Smooth muscle cell (in vitro differentiated cells): ENCODE data around the gene AKAP13. TPM values are rescaled to one million over a fixed set of nuclear protein-coding genes. Genes with fewer than 3 reads are reported as not detected.

Source experiments
- DNase-seq: peaks from one replicate; lab custom pipeline; 2025; ENCODE audit not compliant: unreplicated experiment; lab: John Stamatoyannopoulos, UW
- H2AFZ ChIP-seq: fragments of 200-600 bp; sonication (generic); 2 replicates; pipeline ENCODE4 v1.6.0; 2016; ENCODE audit warnings: antibody characterized with exemption, low read depth, mild to moderate bottlenecking
- H3F3A ChIP-seq: fragments of 200-600 bp; sonication (generic); 2 replicates; pipeline ENCODE4 v1.6.0; 2017; ENCODE audit warnings: antibody characterized with exemption, low read depth
- H3K27ac ChIP-seq: fragments of 200-600 bp; sonication (generic); 2 replicates; pipeline ENCODE4 v1.5.1; 2016; ENCODE audit warnings: low read depth, mild to moderate bottlenecking
- H3K27me3 ChIP-seq: fragments of 200-600 bp; sonication (generic); 2 replicates; pipeline ENCODE4 v1.6.1; 2016; ENCODE audit warnings: low read depth, mild to moderate bottlenecking
- H3K36me3 ChIP-seq: fragments of 200-600 bp; sonication (generic); 2 replicates; pipeline ENCODE4 v1.5.1; 2016; ENCODE audit warnings: low read depth
- H3K4me1 ChIP-seq: fragments of 200-600 bp; sonication (generic); 2 replicates; pipeline ENCODE4 v1.5.1; 2016; ENCODE audit warnings: low read depth
- H3K4me2 ChIP-seq: fragments of 200-600 bp; sonication (generic); 2 replicates; pipeline ENCODE4 v1.6.0; 2016; ENCODE audit warnings: mild to moderate bottlenecking
- H3K4me3 ChIP-seq: fragments of 200-600 bp; sonication (generic); 2 replicates; pipeline ENCODE4 v1.5.1; 2016; ENCODE audit warnings: mild to moderate bottlenecking
- H3K79me2 ChIP-seq: fragments of 200-600 bp; sonication (generic); 2 replicates; pipeline ENCODE4 v1.6.0; 2016; ENCODE audit warnings: low read depth, mild to moderate bottlenecking
- H3K9ac ChIP-seq: fragments of 200-600 bp; sonication (generic); 2 replicates; pipeline ENCODE4 v1.6.0; 2016; ENCODE audit warnings: low read depth
- H3K9me3 ChIP-seq: fragments of 200-600 bp; sonication (generic); replicated peaks from 2 replicates; pipeline ENCODE4 v1.5.1; 2016; ENCODE audit warnings: low read depth
- H4K20me1 ChIP-seq: fragments of 200-600 bp; sonication (generic); 2 replicates; pipeline ENCODE4 v1.6.0; 2016; ENCODE audit warnings: low read depth
- CTCF ChIP-seq: fragments of 200-600 bp; sonication (generic); IDR thresholded peaks from 2 replicates; pipeline ENCODE4 v1.5.1; 2017; ENCODE audit warnings: borderline replicate concordance, mild to moderate bottlenecking, antibody characterized with exemption; ENCODE audit not compliant: insufficient read depth, poor library complexity, severe bottlenecking
- WGBS: methylation state at CpG from one replicate; pipeline ENCODE4 v1.1.7; 2016; ENCODE audit warnings: low lambda C conversion rate; 5-methylcytosine and 5-hydroxymethylcytosine counted together
- polyA plus RNA-seq: library from polyadenylated mRNA; unstranded; fragments of >200 nt; fragmentation: Nextera tagmentation; extraction: Ambion mirVana; gene quantifications from 2 replicates; pipeline ENCODE4 v1.2.1, GENCODE V29; 2016
- total RNA-seq: library from RNA; depleted of rRNA; stranded (reverse); fragments of >200 nt; gene quantifications from 2 replicates; pipeline ENCODE4 v1.2.3, GENCODE V29; 2014

AKAP13 gene
- total and polyA plus RNA-seq, 2 experiments from 2014 or later, result 43.3 to 63.5 TPM

GRCh38 chr15:85707519-85708338 lies 327.3 kb downstream of the AKAP13 start:
- peaks cover 13% of the 10 kb centered on the region for H3K79me2 ChIP-seq
- peaks cover 35% of the 10 kb centered on the region for H3F3A ChIP-seq
- 45% methylated on average over 8 of the region's 8 CpGs for WGBS
- H3K4me2 ChIP-seq, result peak overlapping the region; percentile 74
- peak overlapping the region; percentile 14 for H3K4me3 ChIP-seq
- peak overlapping the region; percentile 97 for H3K27ac ChIP-seq
- no peaks in the 10 kb centered on the region for H4K20me1 ChIP-seq
- peaks cover 6% of the 10 kb centered on the region for H3K36me3 ChIP-seq
- no peak for TF ChIP-seq CTCF
- no peak for DNase-seq
- no peaks in the 10 kb centered on the region for H3K9me3 ChIP-seq
- H3K9ac ChIP-seq, result peak overlapping the region; percentile 65
- no peak overlapping the region for H2AFZ ChIP-seq
- peaks cover 19% of the 10 kb centered on the region for H3K4me1 ChIP-seq
- H3K27me3 ChIP-seq, result no peaks in the 10 kb centered on the region

- Histone ChIP-seq H3K79me2 (peaks cover 13% of the 10 kb centered on the region), H3K4me3 (no peak overlapping the region), H3K36me3 (peaks cover 6% of the 10 kb centered on the region), H3K4me1 (peaks cover 13% of the 10 kb centered on the region), H3K9ac (peak overlapping the region; percentile 65), H3K9me3 (no peaks in the 10 kb centered on the region), H2AFZ (no peak overlapping the region), H3K27me3 (no peaks in the 10 kb centered on the region), H3K4me2 (peak overlapping the region; percentile 74), H3K27ac (peak overlapping the region; percentile 97), H3F3A (peaks cover 30% of the 10 kb centered on the region), H4K20me1 (no peaks in the 10 kb centered on the region)
- DNase-seq, result no peak
- 35% methylated on average over 6 of the region's 6 CpGs for WGBS
- no peak for TF ChIP-seq CTCF
Observed at GRCh38 chr15:85708402-85708941, 328.1 kb downstream of the AKAP13 start.

GRCh38 chr15:85709250-85709649 lies 328.8 kb downstream of the AKAP13 start:
- TF ChIP-seq CTCF, result no peak
- DNase-seq, result no peak
- H3K27ac ChIP-seq, result peak overlapping the region; percentile 29
- no peak overlapping the region for H3K4me3 ChIP-seq
- 88% methylated on average over 2 of the region's 2 CpGs for WGBS
- H3K9ac ChIP-seq, result no peak overlapping the region
- no peaks in the 10 kb centered on the region for H3K9me3 ChIP-seq
- H3F3A ChIP-seq, result peaks cover 26% of the 10 kb centered on the region
- H3K79me2 ChIP-seq, result peaks cover 13% of the 10 kb centered on the region
- no peak overlapping the region for H2AFZ ChIP-seq
- H3K4me2 ChIP-seq, result no peak overlapping the region
- no peaks in the 10 kb centered on the region for H4K20me1 ChIP-seq
- peaks cover 6% of the 10 kb centered on the region for H3K36me3 ChIP-seq
- H3K27me3 ChIP-seq, result no peaks in the 10 kb centered on the region
- H3K4me1 ChIP-seq, result peaks cover 7% of the 10 kb centered on the region
